ENCODE measurements around the gene PREB. TPM values are rescaled to one million over a fixed set of nuclear protein-coding genes. Genes with fewer than 3 reads are reported as not detected.

Gene PREB
- total and polyA plus RNA-seq, 2 of the 13 experiments (the other 11 are each of a cell fraction or from before 2014, with no cell fraction given) = 112 to 192 TPM

DNA sequence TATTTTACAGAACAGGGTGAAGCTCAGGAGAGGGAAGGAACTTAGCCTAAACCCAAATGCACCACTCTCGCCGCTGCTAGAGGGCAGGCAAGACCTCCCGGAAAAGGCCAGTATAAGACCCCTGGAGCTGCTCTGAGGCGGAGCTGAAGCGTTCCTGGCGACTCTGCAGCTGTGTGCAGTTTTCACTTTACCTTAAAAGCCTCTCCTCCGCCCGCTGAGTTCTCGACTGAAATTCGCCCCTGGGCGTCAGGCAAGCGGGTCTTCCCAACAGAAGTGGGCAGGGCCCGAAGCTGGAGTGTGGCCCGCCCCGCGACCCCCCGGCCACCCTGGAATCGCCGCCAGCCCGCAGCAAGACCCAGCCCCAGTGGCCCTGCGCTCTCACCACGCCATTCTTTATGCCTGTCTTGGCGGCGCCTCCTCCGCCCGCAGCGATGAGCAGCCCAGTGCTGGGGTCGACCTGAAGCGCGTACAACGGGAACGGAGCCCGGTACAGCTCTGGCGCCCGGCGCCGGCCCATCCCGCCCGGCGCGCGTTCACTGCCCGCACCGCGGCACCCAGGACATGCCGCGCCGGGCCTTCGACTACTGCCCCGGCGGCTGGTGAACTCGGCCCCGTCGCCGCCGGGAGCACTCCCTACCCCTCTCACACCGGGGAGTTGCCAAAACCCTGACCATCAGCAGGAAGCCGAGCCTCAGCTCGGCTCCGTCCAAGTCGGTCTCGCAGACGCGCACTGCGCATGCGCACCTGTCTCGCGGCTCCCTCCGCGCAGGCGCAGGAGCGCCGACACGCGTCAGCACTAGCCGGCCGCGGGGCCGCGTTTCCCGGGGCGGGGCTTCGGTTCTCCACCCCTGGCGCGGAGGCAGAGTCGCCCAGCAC lies at the start of gene PREB (continued):
- TF ChIP-seq, protein P1, sequence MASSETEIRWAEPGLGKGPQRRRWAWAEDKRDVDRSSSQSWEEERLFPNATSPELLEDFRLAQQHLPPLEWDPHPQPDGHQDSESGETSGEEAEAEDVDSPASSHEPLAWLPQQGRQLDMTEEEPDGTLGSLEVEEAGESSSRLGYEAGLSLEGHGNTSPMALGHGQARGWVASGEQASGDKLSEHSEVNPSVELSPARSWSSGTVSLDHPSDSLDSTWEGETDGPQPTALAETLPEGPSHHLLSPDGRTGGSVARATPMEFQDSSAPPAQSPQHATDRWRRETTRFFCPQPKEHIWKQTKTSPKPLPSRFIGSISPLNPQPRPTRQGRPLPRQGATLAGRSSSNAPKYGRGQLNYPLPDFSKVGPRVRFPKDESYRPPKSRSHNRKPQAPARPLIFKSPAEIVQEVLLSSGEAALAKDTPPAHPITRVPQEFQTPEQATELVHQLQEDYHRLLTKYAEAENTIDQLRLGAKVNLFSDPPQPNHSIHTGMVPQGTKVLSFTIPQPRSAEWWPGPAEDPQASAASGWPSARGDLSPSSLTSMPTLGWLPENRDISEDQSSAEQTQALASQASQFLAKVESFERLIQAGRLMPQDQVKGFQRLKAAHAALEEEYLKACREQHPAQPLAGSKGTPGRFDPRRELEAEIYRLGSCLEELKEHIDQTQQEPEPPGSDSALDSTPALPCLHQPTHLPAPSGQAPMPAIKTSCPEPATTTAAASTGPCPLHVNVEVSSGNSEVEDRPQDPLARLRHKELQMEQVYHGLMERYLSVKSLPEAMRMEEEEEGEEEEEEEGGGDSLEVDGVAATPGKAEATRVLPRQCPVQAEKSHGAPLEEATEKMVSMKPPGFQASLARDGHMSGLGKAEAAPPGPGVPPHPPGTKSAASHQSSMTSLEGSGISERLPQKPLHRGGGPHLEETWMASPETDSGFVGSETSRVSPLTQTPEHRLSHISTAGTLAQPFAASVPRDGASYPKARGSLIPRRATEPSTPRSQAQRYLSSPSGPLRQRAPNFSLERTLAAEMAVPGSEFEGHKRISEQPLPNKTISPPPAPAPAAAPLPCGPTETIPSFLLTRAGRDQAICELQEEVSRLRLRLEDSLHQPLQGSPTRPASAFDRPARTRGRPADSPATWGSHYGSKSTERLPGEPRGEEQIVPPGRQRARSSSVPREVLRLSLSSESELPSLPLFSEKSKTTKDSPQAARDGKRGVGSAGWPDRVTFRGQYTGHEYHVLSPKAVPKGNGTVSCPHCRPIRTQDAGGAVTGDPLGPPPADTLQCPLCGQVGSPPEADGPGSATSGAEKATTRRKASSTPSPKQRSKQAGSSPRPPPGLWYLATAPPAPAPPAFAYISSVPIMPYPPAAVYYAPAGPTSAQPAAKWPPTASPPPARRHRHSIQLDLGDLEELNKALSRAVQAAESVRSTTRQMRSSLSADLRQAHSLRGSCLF (CRISPR knock-in tag; IDR thresholded peaks at IDR 0.05; ENCODE audit: borderline replicate concordance) = no peak
- TF ChIP-seq ZNF329 (CRISPR knock-in tag; IDR thresholded peaks at IDR 0.05; ENCODE audit: low read depth) (0 out of 2 replicates have a peak, but pooled peaks have one; percentile 62), HNF4G (IDR thresholded peaks at IDR 0.05; ENCODE audit: borderline replicate concordance, low read depth, low read length) (no peak), HNF4G (CRISPR knock-in tag; IDR thresholded peaks at IDR 0.05; ENCODE audit: borderline replicate concordance, low read depth) (0 out of 2 replicates have a peak, but pooled peaks have one; percentile 0), ZKSCAN5 (CRISPR knock-in tag; IDR thresholded peaks at IDR 0.05) (no peak; the same call in 1 of the 2 replicates), ZNF883 (CRISPR knock-in tag; IDR thresholded peaks at IDR 0.05; ENCODE audit: not compliant biosample characterization) (peak; percentile 82), ZNF724P (CRISPR knock-in tag; IDR thresholded peaks at IDR 0.05; ENCODE audit: borderline replicate concordance) (no peak), EHMT2 (IDR thresholded peaks at IDR 0.05; ENCODE audit: borderline replicate concordance, low read depth, low read length) (no peak), KAT7 (CRISPR knock-in tag; IDR thresholded peaks at IDR 0.05; ENCODE audit: borderline replicate concordance) (peak; percentile 74; the same call in 1 of the 2 replicates), SP1 (IDR thresholded peaks at IDR 0.05) (no peak), SP1 (CRISPR knock-in tag; IDR thresholded peaks at IDR 0.05) (no peak; the same call in none of the 2 replicates), SIX4 (CRISPR knock-in tag; IDR thresholded peaks at IDR 0.05) (no peak)
- TF ChIP-seq, protein P2, sequence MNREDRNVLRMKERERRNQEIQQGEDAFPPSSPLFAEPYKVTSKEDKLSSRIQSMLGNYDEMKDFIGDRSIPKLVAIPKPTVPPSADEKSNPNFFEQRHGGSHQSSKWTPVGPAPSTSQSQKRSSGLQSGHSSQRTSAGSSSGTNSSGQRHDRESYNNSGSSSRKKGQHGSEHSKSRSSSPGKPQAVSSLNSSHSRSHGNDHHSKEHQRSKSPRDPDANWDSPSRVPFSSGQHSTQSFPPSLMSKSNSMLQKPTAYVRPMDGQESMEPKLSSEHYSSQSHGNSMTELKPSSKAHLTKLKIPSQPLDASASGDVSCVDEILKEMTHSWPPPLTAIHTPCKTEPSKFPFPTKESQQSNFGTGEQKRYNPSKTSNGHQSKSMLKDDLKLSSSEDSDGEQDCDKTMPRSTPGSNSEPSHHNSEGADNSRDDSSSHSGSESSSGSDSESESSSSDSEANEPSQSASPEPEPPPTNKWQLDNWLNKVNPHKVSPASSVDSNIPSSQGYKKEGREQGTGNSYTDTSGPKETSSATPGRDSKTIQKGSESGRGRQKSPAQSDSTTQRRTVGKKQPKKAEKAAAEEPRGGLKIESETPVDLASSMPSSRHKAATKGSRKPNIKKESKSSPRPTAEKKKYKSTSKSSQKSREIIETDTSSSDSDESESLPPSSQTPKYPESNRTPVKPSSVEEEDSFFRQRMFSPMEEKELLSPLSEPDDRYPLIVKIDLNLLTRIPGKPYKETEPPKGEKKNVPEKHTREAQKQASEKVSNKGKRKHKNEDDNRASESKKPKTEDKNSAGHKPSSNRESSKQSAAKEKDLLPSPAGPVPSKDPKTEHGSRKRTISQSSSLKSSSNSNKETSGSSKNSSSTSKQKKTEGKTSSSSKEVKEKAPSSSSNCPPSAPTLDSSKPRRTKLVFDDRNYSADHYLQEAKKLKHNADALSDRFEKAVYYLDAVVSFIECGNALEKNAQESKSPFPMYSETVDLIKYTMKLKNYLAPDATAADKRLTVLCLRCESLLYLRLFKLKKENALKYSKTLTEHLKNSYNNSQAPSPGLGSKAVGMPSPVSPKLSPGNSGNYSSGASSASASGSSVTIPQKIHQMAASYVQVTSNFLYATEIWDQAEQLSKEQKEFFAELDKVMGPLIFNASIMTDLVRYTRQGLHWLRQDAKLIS (CRISPR knock-in tag; IDR thresholded peaks at IDR 0.05) = 0 out of 2 replicates have a peak, but pooled peaks have one; percentile 20
- TF ChIP-seq, protein P3, sequence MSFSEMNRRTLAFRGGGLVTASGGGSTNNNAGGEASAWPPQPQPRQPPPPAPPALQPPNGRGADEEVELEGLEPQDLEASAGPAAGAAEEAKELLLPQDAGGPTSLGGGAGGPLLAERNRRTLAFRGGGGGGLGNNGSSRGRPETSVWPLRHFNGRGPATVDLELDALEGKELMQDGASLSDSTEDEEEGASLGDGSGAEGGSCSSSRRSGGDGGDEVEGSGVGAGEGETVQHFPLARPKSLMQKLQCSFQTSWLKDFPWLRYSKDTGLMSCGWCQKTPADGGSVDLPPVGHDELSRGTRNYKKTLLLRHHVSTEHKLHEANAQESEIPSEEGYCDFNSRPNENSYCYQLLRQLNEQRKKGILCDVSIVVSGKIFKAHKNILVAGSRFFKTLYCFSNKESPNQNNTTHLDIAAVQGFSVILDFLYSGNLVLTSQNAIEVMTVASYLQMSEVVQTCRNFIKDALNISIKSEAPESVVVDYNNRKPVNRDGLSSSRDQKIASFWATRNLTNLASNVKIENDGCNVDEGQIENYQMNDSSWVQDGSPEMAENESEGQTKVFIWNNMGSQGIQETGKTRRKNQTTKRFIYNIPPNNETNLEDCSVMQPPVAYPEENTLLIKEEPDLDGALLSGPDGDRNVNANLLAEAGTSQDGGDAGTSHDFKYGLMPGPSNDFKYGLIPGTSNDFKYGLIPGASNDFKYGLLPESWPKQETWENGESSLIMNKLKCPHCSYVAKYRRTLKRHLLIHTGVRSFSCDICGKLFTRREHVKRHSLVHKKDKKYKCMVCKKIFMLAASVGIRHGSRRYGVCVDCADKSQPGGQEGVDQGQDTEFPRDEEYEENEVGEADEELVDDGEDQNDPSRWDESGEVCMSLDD (CRISPR knock-in tag; IDR thresholded peaks at IDR 0.05; ENCODE audit: borderline replicate concordance) = no peak
- TF ChIP-seq, protein P4, sequence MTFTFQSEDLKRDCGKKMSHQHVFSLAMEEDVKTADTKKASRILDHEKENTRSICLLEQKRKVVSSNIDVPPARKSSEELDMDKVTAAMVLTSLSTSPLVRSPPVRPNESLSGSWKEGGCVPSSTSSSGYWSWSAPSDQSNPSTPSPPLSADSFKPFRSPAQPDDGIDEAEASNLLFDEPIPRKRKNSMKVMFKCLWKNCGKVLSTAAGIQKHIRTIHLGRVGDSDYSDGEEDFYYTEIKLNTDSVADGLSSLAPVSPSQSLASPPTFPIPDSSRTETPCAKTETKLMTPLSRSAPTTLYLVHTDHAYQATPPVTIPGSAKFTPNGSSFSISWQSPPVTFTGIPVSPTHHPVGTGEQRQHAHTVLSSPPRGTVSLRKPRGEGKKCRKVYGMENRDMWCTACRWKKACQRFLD (CRISPR knock-in tag; IDR thresholded peaks at IDR 0.05; ENCODE audit: borderline replicate concordance) = peak; percentile 81; the same call in 1 of the 2 replicates

Data from HepG2 (cell line).